NCI-H2196 (cell line): ENCODE data around the gene AKR1C8.
"Not testable (repeated sequence)": the region's sequence is repeated elsewhere in the genome, so short reads cannot be mapped to it uniquely, and the experiment has no call there.

ENCODE experiments used
- DNase-seq: peaks from one replicate; lab custom pipeline; 2025; ENCODE audit not compliant: unreplicated experiment; lab: John Stamatoyannopoulos, UW

The AKR1C8 gene

DNA sequence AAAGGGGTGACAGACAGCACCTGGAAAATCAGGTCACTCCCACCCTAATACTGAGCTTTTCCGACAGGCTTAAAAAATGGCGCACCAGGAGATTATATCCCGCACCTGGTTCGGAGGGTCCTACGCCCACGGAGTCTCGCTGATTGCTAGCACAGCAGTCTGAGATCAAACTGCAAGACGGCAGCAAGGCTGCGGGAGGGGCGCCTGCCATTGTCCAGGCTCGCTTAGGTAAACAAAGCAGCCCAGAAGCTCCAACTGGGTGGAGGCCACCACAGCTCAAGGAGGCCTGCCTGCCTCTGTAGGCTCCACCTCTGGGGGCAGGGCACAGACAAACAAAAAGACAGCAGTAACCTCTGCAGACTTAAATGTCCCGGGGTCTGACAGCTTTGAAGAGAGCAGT is 75.1 kb downstream of the AKR1C8 start:
- DNase-seq = not testable (repeated sequence)

DNA sequence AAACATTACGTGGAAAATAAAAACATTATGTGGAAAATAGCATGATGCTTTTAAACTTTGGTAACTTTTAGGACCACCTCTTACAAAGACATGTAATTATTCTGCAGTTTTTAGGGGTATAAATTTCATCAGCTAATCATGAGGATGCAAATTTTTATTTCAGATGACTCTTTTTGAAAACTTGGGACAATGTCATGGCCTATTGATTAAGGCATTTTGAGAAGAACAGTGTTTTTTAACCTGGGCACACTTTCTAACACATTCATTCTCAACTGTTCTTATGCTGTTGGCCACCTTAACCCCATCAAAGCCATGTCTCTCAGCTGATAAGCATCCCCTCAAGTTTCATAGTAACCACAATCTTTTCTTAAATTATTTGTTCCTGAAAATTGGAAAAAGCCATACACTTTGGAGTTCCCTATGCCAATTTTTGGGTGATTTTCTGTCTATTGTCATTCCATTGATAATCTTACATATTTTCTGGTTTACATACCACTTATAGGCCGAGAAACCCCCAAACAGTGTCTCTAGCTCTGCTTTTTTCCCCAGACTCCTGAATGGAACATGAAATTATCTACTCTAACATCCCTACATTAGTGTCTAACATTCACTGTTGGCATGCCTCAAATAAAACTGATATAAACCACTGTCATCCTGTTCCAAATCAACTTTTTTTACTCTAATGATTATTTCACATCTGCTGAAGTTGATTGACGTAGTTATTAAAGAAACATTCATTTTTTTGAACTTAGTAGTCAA is 76.1 kb downstream of the AKR1C8 start:
- DNase-seq = no peak

DNA sequence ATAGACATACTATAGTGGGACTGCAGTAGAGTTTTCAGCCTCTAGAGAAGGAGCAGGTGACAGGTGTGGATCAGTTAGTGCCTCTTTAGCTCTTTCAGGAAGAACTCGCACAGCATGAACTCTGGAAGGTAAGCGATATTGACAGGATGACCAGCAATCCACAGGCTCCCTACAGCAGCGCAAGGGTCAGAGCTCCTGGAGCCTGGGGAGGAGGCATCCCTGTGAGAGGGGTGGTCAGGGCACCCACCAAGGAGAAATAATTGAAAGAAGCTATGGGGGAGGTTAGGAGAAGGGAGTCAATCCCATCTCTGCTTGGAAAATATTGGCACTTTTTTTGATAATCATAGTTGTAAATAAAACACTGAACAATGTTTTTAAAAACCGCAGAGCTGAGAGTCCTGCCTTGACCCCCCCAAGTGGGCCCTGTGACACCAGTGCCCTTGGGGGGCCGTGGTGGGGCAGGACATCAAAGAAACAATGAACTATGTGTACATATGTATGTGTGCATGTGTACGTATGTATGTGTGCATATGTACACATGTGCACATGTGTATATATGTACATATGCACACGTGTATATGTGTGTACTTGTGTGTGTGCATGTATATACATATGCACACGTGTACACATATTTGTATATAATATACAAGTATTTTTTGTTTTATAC is 77.0 kb downstream of the AKR1C8 start:
- no peak for DNase-seq

DNA sequence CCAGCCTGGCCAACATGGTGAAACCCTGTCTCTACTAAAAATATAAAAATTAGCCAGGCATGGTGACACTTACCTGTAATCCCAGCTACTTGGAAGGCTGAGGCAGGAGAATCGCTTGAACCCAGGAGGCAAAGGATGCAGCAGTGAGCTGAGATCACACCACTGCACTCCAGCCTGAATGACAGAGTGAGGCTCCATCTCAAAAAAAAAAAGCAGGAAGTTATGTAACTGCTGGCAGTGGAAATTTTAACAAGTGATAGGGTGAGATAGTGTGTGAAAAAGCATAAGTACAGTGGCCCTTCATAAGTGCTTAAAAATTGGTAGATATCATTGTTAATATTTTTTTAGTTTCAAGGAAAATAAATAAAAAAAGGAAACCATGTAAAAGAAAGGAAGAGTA is 78.4 kb downstream of the AKR1C8 start:
- DNase-seq = no peak

DNA sequence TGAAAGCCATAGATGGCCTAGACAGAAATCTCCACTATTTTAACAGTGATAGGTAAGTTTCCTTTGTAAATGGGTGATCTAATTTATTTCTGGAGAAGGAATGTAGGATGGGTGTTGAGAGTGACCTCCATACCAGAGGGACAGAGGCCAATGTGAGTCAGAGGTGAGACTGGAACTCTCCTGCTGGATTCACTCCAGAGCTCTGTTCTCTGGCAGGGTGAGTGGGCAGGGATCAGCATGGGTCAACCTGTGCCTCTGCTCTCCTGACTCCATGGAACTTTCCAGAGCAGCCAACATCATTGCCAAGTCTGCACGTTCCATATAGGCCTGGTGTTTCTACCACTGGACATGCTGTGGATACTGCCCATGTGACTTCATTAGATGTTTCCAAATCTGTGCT is 79.3 kb downstream of the AKR1C8 start:
- DNase-seq = no peak
